Epithelial cell of alveolus of lung (primary cell): Measurements from ENCODE around the gene HTRA3. TPM values are rescaled to one million over a fixed set of nuclear protein-coding genes. Genes with fewer than 3 reads are reported as not detected.

Experiments
- total RNA-seq: library from RNA; depleted of rRNA; stranded (reverse); fragments of >200 nt; gene quantifications from 2 replicates; pipeline ENCODE4 v1.2.1, GENCODE V29; 2015

Gene HTRA3
- total RNA-seq = 10.3 and 79.3 TPM in 2 replicates

DNA sequence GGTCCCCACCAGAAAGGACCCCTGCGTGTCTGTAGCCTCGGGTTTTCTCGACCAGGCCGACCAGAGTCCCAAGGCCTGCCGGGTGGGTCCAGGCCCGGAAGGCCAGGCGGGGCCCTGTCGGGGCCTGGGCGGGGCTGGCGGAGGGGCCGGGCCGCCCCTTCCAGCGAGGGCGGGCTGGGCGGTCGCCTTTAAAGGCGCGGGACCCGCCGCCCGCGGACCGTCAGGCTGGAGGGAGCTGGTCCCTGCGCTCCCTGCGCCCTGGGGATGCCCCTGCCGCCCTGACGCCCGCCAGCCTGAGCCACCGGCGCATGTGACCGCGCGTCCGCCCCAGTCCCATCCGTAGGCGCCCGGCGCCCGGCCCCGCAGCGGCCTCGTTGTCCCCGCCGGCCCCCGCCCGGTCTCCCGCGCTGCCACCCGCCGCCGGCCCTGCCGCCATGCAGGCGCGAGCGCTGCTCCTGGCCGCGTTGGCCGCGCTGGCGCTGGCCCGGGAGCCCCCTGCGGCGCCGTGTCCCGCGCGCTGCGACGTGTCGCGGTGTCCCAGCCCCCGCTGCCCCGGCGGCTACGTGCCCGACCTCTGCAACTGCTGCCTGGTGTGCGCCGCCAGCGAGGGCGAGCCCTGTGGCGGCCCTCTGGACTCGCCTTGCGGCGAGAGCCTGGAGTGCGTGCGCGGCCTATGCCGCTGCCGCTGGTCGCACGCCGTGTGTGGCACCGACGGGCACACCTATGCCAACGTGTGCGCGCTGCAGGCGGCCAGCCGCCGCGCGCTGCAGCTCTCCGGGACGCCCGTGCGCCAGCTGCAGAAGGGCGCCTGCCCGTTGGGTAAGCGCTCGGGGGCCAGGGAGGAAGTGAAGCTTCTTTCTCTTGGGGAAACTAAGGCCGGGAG is at the start of gene HTRA3:
HTRA3 (plus strand) TSS at position 220 of the 883 bp plus-strand sequence; CDS start at position 435, 215 bp downstream.

Other genes with a start within 250 kb of the HTRA3 start
- 0.13 TPM in 1 of 2 replicates, not detected in the other for gene ABLIM2, start 110.9 kb upstream of the HTRA3 start, total RNA-seq
- 2.2 and 13.4 TPM in 2 replicates for gene SH3TC1, start 70.5 kb upstream of the HTRA3 start, total RNA-seq
- 30.6 and 32.6 TPM in 2 replicates for gene ACOX3, start 171.0 kb downstream of the HTRA3 start, total RNA-seq
- 12.5 and 13.7 TPM in 2 replicates for gene TRMT44, start 171.0 kb downstream of the HTRA3 start, total RNA-seq